RWPE2 (cell line): ENCODE measurements around the gene AKAP13.

ENCODE experiments used
- ATAC-seq: fragments of 200-7000 bp; cut with Tn5 transposase; 3 replicates; pipeline ENCODE4 v1.9.1; 2021; ENCODE audit warnings: low read depth
- DNase-seq: peaks from one replicate; pipeline ENCODE4 v3.0.0-alpha.2; 2020; ENCODE audit warnings: low spot score
- H3K27ac ChIP-seq: fragments of 450-650 bp; 2 replicates; pipeline ENCODE4 v1.5.1; 2017; ENCODE audit warnings: mild to moderate bottlenecking; ENCODE audit not compliant: poor library complexity, severe bottlenecking
- H3K27me3 ChIP-seq: fragments of 250-450 bp; sonication (Bioruptor Pico); 2 replicates; pipeline ENCODE4 v1.5.1; 2021; ENCODE audit warnings: mild to moderate bottlenecking, moderate library complexity; ENCODE audit not compliant: insufficient read depth, poor library complexity, severe bottlenecking
- H3K36me3 ChIP-seq: fragments of 250-450 bp; sonication (Bioruptor Pico); 2 replicates; pipeline ENCODE4 v1.5.1; 2020; ENCODE audit warnings: low read depth, mild to moderate bottlenecking, moderate library complexity
- H3K4me1 ChIP-seq: fragments of 250-450 bp; sonication (Bioruptor Pico); 2 replicates; pipeline ENCODE4 v1.5.1; 2021; ENCODE audit warnings: mild to moderate bottlenecking, moderate library complexity; ENCODE audit not compliant: insufficient read depth, poor library complexity, severe bottlenecking
- H3K4me3 ChIP-seq: fragments of 250-450 bp; sonication (Bioruptor Pico); 2 replicates; pipeline ENCODE4 v1.5.1; 2021; ENCODE audit warnings: mild to moderate bottlenecking, moderate library complexity; ENCODE audit not compliant: severe bottlenecking
- H3K9me3 ChIP-seq: fragments of 250-450 bp; sonication (Bioruptor Pico); 2 replicates; pipeline ENCODE4 v1.5.1; 2021; ENCODE audit warnings: mild to moderate bottlenecking, moderate library complexity; ENCODE audit not compliant: severe bottlenecking
- TF ChIP-seq, protein P1 (sequence below): fragments of 450-650 bp; IDR thresholded peaks from one replicate; pipeline ENCODE4 v1.5.1; 2017; ENCODE audit warnings: mild to moderate bottlenecking, moderate library complexity; ENCODE audit not compliant: poor library complexity, severe bottlenecking

AKAP13 gene

DNA sequence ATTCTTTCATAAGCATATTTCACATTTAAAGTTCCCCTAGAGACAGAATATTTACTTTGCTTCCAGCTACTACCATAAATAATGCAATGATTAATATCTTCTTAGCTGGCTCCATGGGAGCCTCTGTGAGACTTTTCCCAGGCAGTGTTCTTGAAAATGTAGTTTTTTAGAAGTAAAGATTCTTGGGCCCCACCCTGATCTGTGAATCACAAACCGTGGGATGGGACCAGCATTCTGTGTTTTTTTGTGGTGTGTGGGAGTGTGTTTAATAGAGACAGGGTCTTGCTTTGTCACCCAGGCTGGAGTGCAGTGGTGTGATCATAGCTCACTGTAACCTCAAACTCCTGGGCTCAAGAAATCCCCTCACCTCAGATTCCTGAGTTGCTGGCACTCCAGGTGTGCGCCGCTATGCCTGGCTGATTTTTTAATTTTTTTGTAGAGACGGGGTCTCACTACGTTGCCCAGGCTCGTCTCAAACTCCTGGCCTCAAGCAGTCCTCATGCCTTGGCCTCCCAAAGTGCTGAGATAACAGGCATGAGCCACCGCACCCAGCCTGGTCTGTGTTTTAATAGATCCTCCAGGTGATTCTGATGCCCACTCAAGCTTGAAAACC, 331.3 kb downstream of the AKAP13 start:
- ATAC-seq, result no peak
- H3K9me3 ChIP-seq, result no peaks in the 10 kb centered on the region
- H3K27ac ChIP-seq, result no peak overlapping the region
- H3K4me3 ChIP-seq, result no peak overlapping the region
- DNase-seq, result no peak
- peaks cover 33% of the 10 kb centered on the region for H3K36me3 ChIP-seq
- TF ChIP-seq, protein P1, sequence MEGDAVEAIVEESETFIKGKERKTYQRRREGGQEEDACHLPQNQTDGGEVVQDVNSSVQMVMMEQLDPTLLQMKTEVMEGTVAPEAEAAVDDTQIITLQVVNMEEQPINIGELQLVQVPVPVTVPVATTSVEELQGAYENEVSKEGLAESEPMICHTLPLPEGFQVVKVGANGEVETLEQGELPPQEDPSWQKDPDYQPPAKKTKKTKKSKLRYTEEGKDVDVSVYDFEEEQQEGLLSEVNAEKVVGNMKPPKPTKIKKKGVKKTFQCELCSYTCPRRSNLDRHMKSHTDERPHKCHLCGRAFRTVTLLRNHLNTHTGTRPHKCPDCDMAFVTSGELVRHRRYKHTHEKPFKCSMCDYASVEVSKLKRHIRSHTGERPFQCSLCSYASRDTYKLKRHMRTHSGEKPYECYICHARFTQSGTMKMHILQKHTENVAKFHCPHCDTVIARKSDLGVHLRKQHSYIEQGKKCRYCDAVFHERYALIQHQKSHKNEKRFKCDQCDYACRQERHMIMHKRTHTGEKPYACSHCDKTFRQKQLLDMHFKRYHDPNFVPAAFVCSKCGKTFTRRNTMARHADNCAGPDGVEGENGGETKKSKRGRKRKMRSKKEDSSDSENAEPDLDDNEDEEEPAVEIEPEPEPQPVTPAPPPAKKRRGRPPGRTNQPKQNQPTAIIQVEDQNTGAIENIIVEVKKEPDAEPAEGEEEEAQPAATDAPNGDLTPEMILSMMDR, result no peak
- H3K27me3 ChIP-seq, result no peaks in the 10 kb centered on the region
- no peaks in the 10 kb centered on the region for H3K4me1 ChIP-seq

DNA sequence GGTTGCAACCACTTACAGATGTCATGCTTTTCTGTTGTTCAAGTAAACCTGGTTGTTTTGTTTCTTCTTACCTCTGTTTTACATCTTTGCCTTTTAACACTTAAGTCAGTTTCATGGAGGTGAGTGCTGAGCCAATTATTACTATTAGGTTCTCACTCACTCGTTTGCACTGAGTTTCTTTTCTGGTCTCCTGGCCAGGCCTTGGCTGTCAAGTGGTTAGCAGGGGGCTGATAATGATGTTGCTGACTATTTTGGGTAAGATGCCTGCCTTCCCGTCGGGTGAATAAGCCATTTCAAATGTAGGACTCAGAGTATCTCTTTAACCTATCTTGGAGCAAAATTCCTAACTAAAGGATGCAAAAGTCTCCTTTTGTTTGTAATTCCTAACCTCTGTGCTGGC, 335.9 kb downstream of the AKAP13 start:
- no peak overlapping the region for H3K4me3 ChIP-seq
- no peaks in the 10 kb centered on the region for H3K4me1 ChIP-seq
- TF ChIP-seq, protein P1, result no peak
- peaks cover 60% of the 10 kb centered on the region for H3K36me3 ChIP-seq
- H3K27ac ChIP-seq, result no peak overlapping the region
- no peaks in the 10 kb centered on the region for H3K27me3 ChIP-seq
- no peak for ATAC-seq
- no peak for DNase-seq
- H3K9me3 ChIP-seq, result no peaks in the 10 kb centered on the region

DNA sequence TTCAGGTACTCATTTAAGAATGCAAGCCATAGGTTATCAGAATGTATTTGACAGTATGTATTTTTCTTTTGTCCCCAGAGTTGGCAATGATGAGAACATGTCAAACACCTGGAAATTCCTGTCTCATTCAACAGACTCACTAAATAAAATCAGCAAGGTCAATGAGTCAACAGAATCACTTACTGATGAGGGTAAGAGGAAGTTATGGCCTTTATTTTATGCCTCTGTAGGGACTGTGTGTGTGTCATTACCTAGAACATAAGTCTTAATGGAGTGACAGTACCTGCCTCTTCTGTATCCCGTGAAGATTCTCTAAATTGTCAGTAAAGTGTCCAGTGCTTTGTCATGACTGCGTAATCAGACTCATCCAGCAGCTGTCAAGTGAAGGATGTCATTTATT, 336.8 kb downstream of the AKAP13 start:
- no peak for ATAC-seq
- no peak overlapping the region for H3K27ac ChIP-seq
- peaks cover 70% of the 10 kb centered on the region for H3K36me3 ChIP-seq

DNA sequence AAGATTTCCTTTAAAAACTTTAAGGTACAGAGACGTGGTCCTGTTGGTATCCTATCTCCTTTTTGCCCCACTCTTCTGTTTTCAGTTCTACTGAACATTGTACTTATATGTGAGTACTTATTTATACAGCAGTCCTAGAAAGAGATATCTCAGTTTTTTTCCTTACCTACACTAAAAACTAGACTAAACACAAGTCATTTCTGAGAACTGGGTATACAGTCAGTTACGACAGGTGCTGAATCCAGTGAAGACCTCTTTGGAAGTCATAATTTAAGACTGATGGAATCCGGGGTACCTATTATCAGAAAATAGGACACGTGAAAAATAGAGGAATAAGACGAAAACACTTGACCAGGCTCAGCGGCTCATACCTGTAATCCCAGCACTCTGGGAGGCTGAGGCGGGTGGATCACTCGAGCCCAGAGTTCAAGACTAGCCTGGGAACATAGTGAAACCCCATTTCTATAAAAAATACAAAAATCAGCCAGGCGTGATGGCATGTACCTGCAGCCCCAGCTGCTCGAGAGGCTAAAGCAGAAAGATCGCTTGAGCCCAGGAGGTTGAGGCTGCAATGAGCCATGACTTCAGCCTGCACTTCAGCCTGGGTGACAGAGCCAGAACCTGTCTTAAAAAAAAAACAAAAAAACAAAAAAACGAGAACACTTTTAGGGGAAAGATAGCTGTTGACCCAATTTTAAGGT, 338.0 kb downstream of the AKAP13 start:
- H3K27me3 ChIP-seq, result no peaks in the 10 kb centered on the region
- ATAC-seq (no peak), DNase-seq (no peak)
- H3K4me1 ChIP-seq, result no peaks in the 10 kb centered on the region
- no peaks in the 10 kb centered on the region for H3K9me3 ChIP-seq
- TF ChIP-seq, protein P1, result no peak
- no peak overlapping the region for H3K27ac ChIP-seq
- peaks cover 82% of the 10 kb centered on the region for H3K36me3 ChIP-seq
- no peak overlapping the region for H3K4me3 ChIP-seq

More for the DNA sequence above, 336.8 kb downstream of the AKAP13 start:
- no peak for DNase-seq
- TF ChIP-seq, protein P1, result no peak
- no peaks in the 10 kb centered on the region for H3K4me1 ChIP-seq
- no peaks in the 10 kb centered on the region for H3K27me3 ChIP-seq
- no peak overlapping the region for H3K4me3 ChIP-seq
- H3K9me3 ChIP-seq, result no peaks in the 10 kb centered on the region

DNA sequence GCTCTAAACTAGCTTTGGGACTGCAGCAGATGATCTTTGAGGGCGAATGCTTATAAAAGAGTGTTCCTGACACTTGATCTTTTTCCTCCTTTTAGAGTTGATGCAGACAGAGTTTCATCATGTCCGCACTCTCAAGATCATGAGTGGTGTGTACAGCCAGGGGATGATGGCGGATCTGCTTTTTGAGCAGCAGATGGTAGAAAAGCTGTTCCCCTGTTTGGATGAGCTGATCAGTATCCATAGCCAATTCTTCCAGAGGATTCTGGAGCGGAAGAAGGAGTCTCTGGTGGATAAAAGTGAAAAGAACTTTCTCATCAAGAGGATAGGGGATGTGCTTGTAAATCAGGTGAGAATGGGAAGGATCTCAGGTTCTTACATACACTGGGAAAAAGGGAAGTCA, 338.6 kb downstream of the AKAP13 start:
- Histone ChIP-seq H3K27ac (no peak overlapping the region), H3K9me3 (no peaks in the 10 kb centered on the region), H3K4me1 (no peaks in the 10 kb centered on the region), H3K4me3 (no peak overlapping the region), H3K36me3 (peaks cover 85% of the 10 kb centered on the region), H3K27me3 (no peaks in the 10 kb centered on the region)
- DNase-seq, result no peak
- TF ChIP-seq, protein P1, result no peak
- ATAC-seq, result no peak
